Gastroesophageal sphincter (tissue), 4 donors: ENCODE measurements around the gene HHAT. TPM values are rescaled to one million over a fixed set of nuclear protein-coding genes. Genes with fewer than 3 reads are reported as not detected.

Source experiments
- ATAC-seq: fragments of 150-250 bp; one replicate; pipeline ENCODE4 v1.9.1; 2016; ENCODE audit warnings: mild to moderate bottlenecking, moderate library complexity
- H3K27ac ChIP-seq, 4 donors: fragments of 200-600 bp; sonication (generic) in 3 of 4; 1 replicate in 3 of 4; 2 replicates in 1 of 4; pipeline ENCODE4 v1.5.1; 2016 to 2019
- H3K27me3 ChIP-seq: fragments of 200-600 bp; sonication (generic); one replicate; pipeline ENCODE4 v1.5.1; 2019
- H3K36me3 ChIP-seq, 2 donors: fragments of 200-600 bp; sonication (generic); one replicate each; pipeline ENCODE4 v1.5.1; 2019; ENCODE audit warnings: control low read depth in 1 of 2
- H3K4me1 ChIP-seq, 3 donors: fragments of 200-600 bp; sonication (generic); 1 replicate in 2 of 3; 2 replicates in 1 of 3; pipeline ENCODE4 v1.5.1; 2016 to 2019; ENCODE audit warnings: control low read depth in 2 of 3
- H3K4me3 ChIP-seq, 2 donors: fragments of 200-600 bp; sonication (generic); one replicate each; pipeline ENCODE4 v1.5.1; 2019; ENCODE audit warnings: mild to moderate bottlenecking in 1 of 2, moderate library complexity in 1 of 2
- H3K9me3 ChIP-seq, 3 donors: fragments of 200-600 bp; sonication (generic); one replicate each; pipeline ENCODE4 v1.5.1; 2017 to 2019; ENCODE audit warnings: control low read depth in 2 of 3
- EP300 ChIP-seq: sonication (generic); formaldehyde crosslinking; IDR thresholded peaks from one replicate; pipeline ENCODE4 v1.6.1; 2017; ENCODE audit warnings: antibody characterized with exemption, mild to moderate bottlenecking
- POLR2A ChIP-seq, 2 donors: fragments of 450-650 bp; IDR thresholded peaks; one replicate each; pipeline ENCODE4 v1.6.1; 2017; ENCODE audit warnings: antibody characterized with exemption in 2 of 2, mild to moderate bottlenecking in 2 of 2, moderate library complexity in 1 of 2
- POLR2AphosphoS5 ChIP-seq: sonication (generic); formaldehyde crosslinking; IDR thresholded peaks from one replicate; pipeline ENCODE4 v1.6.1; 2017; ENCODE audit warnings: antibody characterized with exemption
- WGBS, 2 donors: methylation state at CpG; one replicate each; pipeline ENCODE4 v1.1.5; 2018; ENCODE audit warnings: low coverage in 1 of 2; 5-methylcytosine and 5-hydroxymethylcytosine counted together
- total RNA-seq, 4 donors: library from RNA; depleted of rRNA; stranded (reverse); fragments of >200 nt; gene quantifications; one replicate each; pipeline ENCODE4 v1.1.0, GENCODE V29; 2016
- TF ChIP-seq, protein P1 (sequence below), 4 experiments: fragments of 200-600 bp in 2 of 4; fragments of 450-650 bp in 2 of 4; sonication (generic) in 1 of 4; IDR thresholded peaks; one replicate each; pipeline ENCODE4 v1.5.1; 2017 to 2019; ENCODE audit warnings: antibody characterized with exemption in 4 of 4, mild to moderate bottlenecking in 2 of 4, moderate library complexity in 2 of 4

Gene HHAT
- total RNA-seq, 4 donors from 2014 or later, result 1.2 to 2.4 (median 1.9) TPM

GRCh38 chr1:210504286-210504685, 175.6 kb downstream of the HHAT start:
- no peaks in the 10 kb centered on the region for H3K27me3 ChIP-seq
- no peaks in the 10 kb centered on the region for H3K36me3 ChIP-seq
- H3K4me3 ChIP-seq, result no peak overlapping the region
- no peak overlapping the region for H3K27ac ChIP-seq
- TF ChIP-seq, protein P1, sequence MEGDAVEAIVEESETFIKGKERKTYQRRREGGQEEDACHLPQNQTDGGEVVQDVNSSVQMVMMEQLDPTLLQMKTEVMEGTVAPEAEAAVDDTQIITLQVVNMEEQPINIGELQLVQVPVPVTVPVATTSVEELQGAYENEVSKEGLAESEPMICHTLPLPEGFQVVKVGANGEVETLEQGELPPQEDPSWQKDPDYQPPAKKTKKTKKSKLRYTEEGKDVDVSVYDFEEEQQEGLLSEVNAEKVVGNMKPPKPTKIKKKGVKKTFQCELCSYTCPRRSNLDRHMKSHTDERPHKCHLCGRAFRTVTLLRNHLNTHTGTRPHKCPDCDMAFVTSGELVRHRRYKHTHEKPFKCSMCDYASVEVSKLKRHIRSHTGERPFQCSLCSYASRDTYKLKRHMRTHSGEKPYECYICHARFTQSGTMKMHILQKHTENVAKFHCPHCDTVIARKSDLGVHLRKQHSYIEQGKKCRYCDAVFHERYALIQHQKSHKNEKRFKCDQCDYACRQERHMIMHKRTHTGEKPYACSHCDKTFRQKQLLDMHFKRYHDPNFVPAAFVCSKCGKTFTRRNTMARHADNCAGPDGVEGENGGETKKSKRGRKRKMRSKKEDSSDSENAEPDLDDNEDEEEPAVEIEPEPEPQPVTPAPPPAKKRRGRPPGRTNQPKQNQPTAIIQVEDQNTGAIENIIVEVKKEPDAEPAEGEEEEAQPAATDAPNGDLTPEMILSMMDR (IDR thresholded peaks at IDR 0.05), result no peak
- TF ChIP-seq POLR2AphosphoS5, result no peak
- no peak for TF ChIP-seq POLR2A (IDR thresholded peaks at IDR 0.05)
- no peak for TF ChIP-seq EP300
- ATAC-seq, result no peak
- no peaks in the 10 kb centered on the region for H3K9me3 ChIP-seq
- no peaks in the 10 kb centered on the region for H3K4me1 ChIP-seq
- WGBS, 2 donors, result 84 to 97% methylated on average over 3 of the region's 3 CpGs

DNA sequence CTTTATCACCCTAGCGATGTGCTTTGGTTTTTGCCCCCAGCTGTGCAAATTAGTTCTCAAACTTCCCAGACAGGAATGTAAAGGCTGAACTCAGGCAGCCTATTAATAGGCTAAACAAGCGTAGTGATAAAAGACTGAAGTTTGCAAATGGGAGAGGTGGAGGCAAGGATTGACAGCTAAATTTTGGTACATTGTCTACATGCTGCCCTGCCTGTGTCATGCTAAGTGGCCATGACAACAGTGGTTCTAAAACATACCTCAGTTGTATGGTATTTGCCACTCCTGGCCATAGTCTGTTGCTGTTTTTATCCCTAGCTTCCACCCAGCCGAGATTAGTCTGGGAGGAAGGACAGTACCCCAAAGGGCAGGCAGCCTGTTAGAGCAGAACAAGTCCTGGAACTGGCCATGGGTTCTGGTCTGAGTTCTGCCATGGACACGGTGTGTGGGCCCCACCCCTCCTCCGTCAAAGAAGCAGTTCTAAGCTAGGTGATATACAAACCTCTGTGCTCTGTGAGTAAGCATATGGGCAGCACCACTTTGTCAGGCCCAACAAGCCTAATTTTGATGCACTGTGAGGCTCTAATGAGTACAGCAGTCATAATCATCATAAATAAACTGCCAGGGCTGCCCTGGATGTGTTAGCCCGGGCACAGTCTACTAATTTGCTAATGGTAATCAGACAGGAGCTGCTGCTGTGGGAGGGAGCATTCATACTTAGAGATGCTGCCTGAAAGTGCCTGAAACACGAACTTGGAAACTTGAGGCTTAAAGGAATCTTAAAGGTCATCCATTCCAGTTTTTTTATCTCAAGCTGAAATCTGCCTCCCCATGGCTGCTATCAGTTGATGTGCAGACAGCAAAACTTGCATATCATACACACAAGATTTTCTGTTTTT, 177.1 kb downstream of the HHAT start:
- no peaks in the 10 kb centered on the region for H3K27me3 ChIP-seq
- TF ChIP-seq, protein P1 (IDR thresholded peaks at IDR 0.05), result no peak
- no peak for TF ChIP-seq POLR2AphosphoS5
- TF ChIP-seq EP300, result no peak
- no peak for TF ChIP-seq POLR2A (IDR thresholded peaks at IDR 0.05)
- no peak for ATAC-seq
- WGBS, 2 donors, result 33 to 44% methylated on average over 2 to 5 of the region's 7 CpGs
- H3K27ac ChIP-seq, result no peak overlapping the region
- H3K36me3 ChIP-seq, result no peaks in the 10 kb centered on the region
- no peaks in the 10 kb centered on the region for H3K4me1 ChIP-seq
- H3K9me3 ChIP-seq, result no peaks in the 10 kb centered on the region
- H3K4me3 ChIP-seq, result no peak overlapping the region

- Histone ChIP-seq H3K9me3 (no peaks in the 10 kb centered on the region), H3K27ac (no peak overlapping the region), H3K4me1 (no peaks in the 10 kb centered on the region), H3K36me3 (no peaks in the 10 kb centered on the region), H3K27me3 (no peaks in the 10 kb centered on the region), H3K4me3 (no peak overlapping the region)
- TF ChIP-seq POLR2AphosphoS5 (no peak), EP300 (no peak)
- TF ChIP-seq, protein P1 (IDR thresholded peaks at IDR 0.05), result no peak
- WGBS, 2 donors, result 81 to 86% methylated on average over 2 of the region's 2 CpGs
- no peak for ATAC-seq
These were observed 178.0 kb downstream of the HHAT start for GRCh38 chr1:210506689-210507088.

- no peak for ATAC-seq
- H3K36me3 ChIP-seq, result no peaks in the 10 kb centered on the region
- no peaks in the 10 kb centered on the region for H3K4me1 ChIP-seq
- H3K27me3 ChIP-seq, result no peaks in the 10 kb centered on the region
- no peak overlapping the region for H3K4me3 ChIP-seq
- no peak overlapping the region for H3K27ac ChIP-seq
- 49 to 100% methylated on average over 1 to 3 of the region's 3 CpGs for WGBS, 2 donors
- H3K9me3 ChIP-seq, result no peaks in the 10 kb centered on the region
- TF ChIP-seq POLR2A (IDR thresholded peaks at IDR 0.05), result no peak
- TF ChIP-seq POLR2AphosphoS5, result no peak
- TF ChIP-seq, protein P1 (IDR thresholded peaks at IDR 0.05), result no peak
- no peak for TF ChIP-seq EP300
These were observed 187.5 kb downstream of the HHAT start for GRCh38 chr1:210516092-210516656.
